Upper lobe of right lung (tissue), 1 donor: ENCODE measurements around the gene IRF4. TPM values are rescaled to one million over a fixed set of nuclear protein-coding genes. Genes with fewer than 3 reads are reported as not detected.

Experiments used
- ATAC-seq: fragments of 200-7000 bp; cut with Tn5 transposase; one replicate; pipeline ENCODE4 v1.9.1; 2020; ENCODE audit warnings: mild to moderate bottlenecking, moderate library complexity
- DNase-seq: peaks from one replicate; pipeline ENCODE4 v3.0.0-alpha.2; 2020
- H3K27ac ChIP-seq: fragments of 200-600 bp; one replicate; pipeline ENCODE4 v1.8.0; 2022
- H3K27me3 ChIP-seq: fragments of 200-600 bp; one replicate; pipeline ENCODE4 v1.8.0; 2022; ENCODE audit warnings: mild to moderate bottlenecking
- H3K36me3 ChIP-seq: fragments of 200-600 bp; one replicate; pipeline ENCODE4 v1.8.0; 2022
- H3K4me1 ChIP-seq: fragments of 200-600 bp; one replicate; pipeline ENCODE4 v1.8.0; 2022
- H3K4me3 ChIP-seq: fragments of 200-600 bp; one replicate; pipeline ENCODE4 v1.8.0; 2022; ENCODE audit warnings: mild to moderate bottlenecking
- H3K9me3 ChIP-seq: fragments of 200-600 bp; one replicate; pipeline ENCODE4 v1.8.0; 2022
- CTCF ChIP-seq: fragments of 200-600 bp; IDR thresholded peaks from one replicate; pipeline ENCODE4 v1.8.0; 2022; ENCODE audit warnings: antibody characterized with exemption
- intact Hi-C: fragments of 100-400 bp; cut with DNase I; formaldehyde crosslinking; loops from one replicate; pipeline ENCODE4 v1.11.0; 2022
- total RNA-seq: library from RNA; stranded (reverse); fragmentation: NEBNext Ultra II Directional; extraction: Animal tissue kit (Norgen Biotek cat#: 25700); gene quantifications from one replicate; pipeline ENCODE4 v1.2.1, GENCODE V29; 2021
- donor health status: DM: no; HTN: yes; CAD: no; lungs with severe emphysema.

Gene IRF4
- total RNA-seq, 1 donor from 2014 or later, result 3.7 TPM

DNA sequence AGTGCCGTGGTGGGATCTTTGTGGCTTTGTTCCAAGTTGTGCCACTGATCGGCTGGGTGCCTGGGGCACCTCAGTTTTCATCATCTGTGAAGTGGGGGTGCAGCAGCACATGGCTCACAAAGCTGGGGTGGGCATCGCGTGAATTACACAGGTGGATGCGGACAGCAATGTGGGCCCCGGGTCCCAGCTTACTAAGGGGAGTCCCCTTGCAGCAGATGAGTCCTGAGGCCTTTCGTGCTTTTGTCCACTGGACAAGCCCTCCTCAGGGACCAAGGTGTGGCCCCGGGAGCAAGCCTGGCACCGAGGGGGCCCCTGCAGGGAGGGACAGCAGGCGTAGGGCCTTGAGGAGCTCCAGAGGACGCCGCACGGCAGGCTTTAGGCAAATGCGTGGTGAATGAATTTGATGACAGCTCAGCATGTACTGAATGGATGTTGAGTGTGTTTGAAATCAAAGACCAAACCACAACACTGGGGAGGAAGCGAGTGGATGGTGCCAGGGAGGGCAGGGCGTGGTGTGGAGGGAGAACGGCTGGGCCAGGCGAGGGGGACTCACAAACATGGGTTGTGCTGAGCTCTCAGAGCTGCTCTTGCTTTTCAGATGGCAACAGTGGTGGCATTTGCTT is 53.2 kb downstream of the IRF4 start:
- no peak for TF ChIP-seq CTCF
- peak; percentile 60 for DNase-seq
- intact Hi-C loops, result no loop called here
- Histone ChIP-seq H3K4me1 (no peaks in the 10 kb centered on the region), H3K27me3 (no peaks in the 10 kb centered on the region), H3K27ac (no peak overlapping the region), H3K9me3 (no peaks in the 10 kb centered on the region), H3K36me3 (no peaks in the 10 kb centered on the region), H3K4me3 (no peak overlapping the region)
- no peak for ATAC-seq

DNA sequence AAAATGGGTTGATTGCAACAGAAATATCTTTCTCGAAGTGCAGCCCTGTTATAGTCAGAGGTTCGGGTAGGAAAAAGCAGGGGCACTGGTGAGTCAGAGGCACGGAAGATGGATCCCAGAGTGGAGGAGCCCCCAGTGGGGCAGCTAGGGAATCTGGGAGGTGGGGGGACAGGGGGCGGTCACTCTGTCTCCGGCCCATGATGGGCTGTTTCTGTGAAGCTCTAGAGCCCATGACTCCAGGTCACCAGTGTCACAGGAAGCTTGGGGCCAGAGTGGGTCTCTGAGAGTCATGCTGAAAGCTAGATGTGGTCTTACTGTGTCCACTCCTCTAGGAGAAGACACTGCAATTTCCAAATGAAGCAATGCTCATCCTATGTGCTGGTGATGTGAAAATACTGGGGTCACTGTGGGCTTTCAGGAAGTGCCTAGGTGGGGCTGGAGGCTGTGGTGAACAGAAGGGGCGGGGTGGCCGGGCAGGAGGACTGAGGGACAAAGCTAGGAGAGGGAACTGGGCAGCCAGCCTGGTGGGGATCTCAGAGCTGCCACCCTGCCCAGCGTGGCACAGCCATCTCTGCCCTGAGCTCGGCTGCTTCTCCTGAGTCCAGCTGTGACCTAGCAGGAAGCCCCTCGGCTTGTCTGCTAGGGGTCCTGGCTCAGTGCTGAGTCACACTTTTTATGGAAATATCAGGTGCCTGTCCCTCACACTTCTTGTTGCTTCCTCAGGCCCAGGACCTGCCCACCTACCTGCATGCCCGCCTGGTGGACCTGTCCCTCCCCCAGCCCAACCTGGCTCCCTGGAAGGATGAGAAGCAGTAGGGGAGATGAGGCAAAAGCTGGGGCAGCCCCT is 54.2 kb downstream of the IRF4 start:
- no peak for DNase-seq
- intact Hi-C loops, result no loop called here
- no peak for TF ChIP-seq CTCF

DNA sequence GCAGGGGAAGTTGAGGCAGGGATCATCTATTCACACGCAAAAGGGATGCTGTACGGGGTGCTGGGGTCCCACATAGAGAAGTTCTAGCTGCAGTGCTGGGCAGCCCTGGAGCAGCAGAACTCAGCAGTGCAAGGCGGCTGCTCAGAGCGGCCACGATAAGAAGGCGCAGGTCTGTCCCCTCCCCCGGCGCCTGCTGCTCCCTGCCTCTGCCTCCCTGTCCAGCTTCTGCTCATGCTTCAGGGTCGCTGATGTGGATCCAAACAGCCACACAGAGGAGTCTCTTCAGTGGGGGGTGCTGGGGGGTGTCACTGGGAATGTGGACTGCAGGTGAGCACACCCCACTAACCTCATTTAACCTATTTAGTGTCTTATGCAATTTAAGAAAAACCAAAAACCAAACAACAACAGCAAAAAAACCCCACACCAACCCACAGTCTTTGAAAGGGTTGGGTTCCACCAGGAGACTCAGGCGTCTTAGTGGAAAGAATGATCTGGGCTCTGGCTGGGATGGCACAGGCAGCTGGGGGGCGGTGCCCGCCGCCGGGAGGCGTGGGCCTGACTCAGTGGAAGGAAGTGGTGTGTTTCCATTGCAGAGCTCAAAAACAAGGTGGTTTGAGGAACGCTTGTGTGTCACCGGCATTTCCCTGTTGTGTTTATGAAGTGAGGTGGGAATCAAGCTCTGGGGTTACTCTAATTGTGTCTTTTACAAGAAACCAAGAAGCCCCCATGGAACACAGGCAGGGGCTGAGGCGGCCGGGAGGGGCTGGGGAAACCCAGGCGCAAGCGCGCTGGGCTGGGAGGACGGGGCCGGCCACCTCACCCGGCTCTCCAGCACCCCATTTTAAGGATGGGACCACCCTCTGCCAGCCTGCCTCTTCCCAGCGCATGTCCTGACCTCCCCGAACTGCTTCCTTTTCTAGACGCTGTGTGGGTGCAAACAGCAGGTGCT is 55.1 kb downstream of the IRF4 start:
- Histone ChIP-seq H3K27ac (no peak overlapping the region), H3K36me3 (no peaks in the 10 kb centered on the region), H3K27me3 (no peaks in the 10 kb centered on the region), H3K4me3 (peak overlapping the region; percentile 14), H3K9me3 (no peaks in the 10 kb centered on the region), H3K4me1 (no peaks in the 10 kb centered on the region)
- no peak for TF ChIP-seq CTCF
- DNase-seq (no peak), ATAC-seq (no peak)
- intact Hi-C loops, result no loop called here

More for the DNA sequence above, 54.2 kb downstream of the IRF4 start:
- Histone ChIP-seq H3K27me3 (no peaks in the 10 kb centered on the region), H3K9me3 (no peaks in the 10 kb centered on the region), H3K4me3 (no peak overlapping the region), H3K27ac (no peak overlapping the region), H3K36me3 (no peaks in the 10 kb centered on the region), H3K4me1 (no peaks in the 10 kb centered on the region)
- no peak for ATAC-seq

DNA sequence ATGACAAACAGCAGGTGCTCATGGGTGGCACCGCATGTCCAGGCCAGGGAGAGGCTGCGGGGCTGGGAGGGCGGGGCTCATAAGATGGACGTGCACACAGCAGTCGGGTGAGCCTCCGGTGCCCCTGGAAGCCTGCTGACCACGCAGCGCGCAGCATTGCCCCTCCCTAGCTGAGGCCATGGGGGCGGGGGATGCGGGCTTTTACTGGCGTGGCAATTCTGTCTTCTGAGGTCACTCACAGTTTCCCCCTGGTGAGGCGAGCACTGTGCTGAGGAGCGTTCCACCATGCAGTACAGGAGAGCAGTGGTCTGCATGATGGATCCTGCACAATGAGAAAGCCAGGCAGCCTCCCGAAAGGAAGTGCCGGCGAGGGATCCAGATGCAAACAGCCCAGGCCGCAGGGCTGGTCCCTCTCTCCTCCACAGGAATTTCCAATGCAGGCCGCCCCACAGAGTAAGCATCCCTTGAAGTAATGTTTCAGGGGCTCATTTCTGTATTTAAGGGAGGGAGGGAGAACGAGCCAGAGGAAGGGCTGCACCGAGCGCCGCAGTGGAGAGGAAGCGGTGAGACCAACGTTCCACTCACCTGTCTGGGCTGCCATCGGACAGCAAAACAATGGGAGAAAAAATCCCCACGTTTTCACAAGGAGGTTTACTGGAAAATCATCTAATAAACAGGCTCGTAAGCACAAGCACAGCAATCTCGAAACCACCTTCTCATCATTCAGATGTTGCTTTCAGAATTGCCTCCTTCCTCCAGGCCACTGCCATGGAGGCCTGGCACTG is 56.0 kb downstream of the IRF4 start:
- TF ChIP-seq CTCF, result no peak
- H3K27ac ChIP-seq, result no peak overlapping the region
- peak overlapping the region; percentile 14 for H3K4me3 ChIP-seq
- no peaks in the 10 kb centered on the region for H3K27me3 ChIP-seq
- H3K9me3 ChIP-seq, result no peaks in the 10 kb centered on the region
- DNase-seq (no peak), ATAC-seq (no peak)
- no peaks in the 10 kb centered on the region for H3K36me3 ChIP-seq
- intact Hi-C loops, result no loop called here
- no peaks in the 10 kb centered on the region for H3K4me1 ChIP-seq
